Measurements from ENCODE around the gene AKAP1.
A peak's percentile ranks its signal among the peaks of the same experiment; 100 is the strongest.

AKAP1 gene

GRCh38 chr17:57084802-57085447 is at the start of gene AKAP1:
AKAP1 (plus strand) TSS chr17:57085246; CDS start chr17:57105465, 20,219 bp downstream.
- no peak for FAIRE-seq

- FAIRE-seq = peak; percentile 47
Measured at GRCh38 chr17:57035971-57036481, 49.0 kb upstream of the AKAP1 start.

GRCh38 chr17:57037411-57037810 is 47.6 kb upstream of the AKAP1 start:
- no peak for FAIRE-seq

GRCh38 chr17:57038486-57038885 is 46.6 kb upstream of the AKAP1 start:
- FAIRE-seq = no peak

- no peak for FAIRE-seq
Measured at GRCh38 chr17:57040571-57040970, 44.5 kb upstream of the AKAP1 start.

- FAIRE-seq = no peak
Measured at GRCh38 chr17:57043276-57043675, 41.8 kb upstream of the AKAP1 start.

GRCh38 chr17:57044976-57045867 is 39.8 kb upstream of the AKAP1 start:
- FAIRE-seq = no peak

- FAIRE-seq = no peak
Measured at GRCh38 chr17:57045868-57046704, 39.0 kb upstream of the AKAP1 start.

GRCh38 chr17:57046749-57047148 is 38.3 kb upstream of the AKAP1 start:
- FAIRE-seq = no peak

- no peak for FAIRE-seq
Measured at GRCh38 chr17:57048096-57048495, 37.0 kb upstream of the AKAP1 start.

GRCh38 chr17:57050306-57050705 is 34.7 kb upstream of the AKAP1 start:
- FAIRE-seq = no peak

GRCh38 chr17:57051886-57052361 is 33.1 kb upstream of the AKAP1 start:
- no peak for FAIRE-seq

GRCh38 chr17:57062865-57063264 is 22.2 kb upstream of the AKAP1 start:
- FAIRE-seq = no peak

GRCh38 chr17:57067162-57067561 is 17.9 kb upstream of the AKAP1 start:
- no peak for FAIRE-seq

GRCh38 chr17:57067781-57068180 is 17.3 kb upstream of the AKAP1 start:
- FAIRE-seq = no peak

GRCh38 chr17:57068222-57068658 is 16.8 kb upstream of the AKAP1 start:
- no peak for FAIRE-seq

- FAIRE-seq = no peak
Measured at GRCh38 chr17:57068707-57069106, 16.3 kb upstream of the AKAP1 start.

- no peak for FAIRE-seq
Measured at GRCh38 chr17:57071991-57072944, 12.8 kb upstream of the AKAP1 start.

- FAIRE-seq = no peak
Measured at GRCh38 chr17:57073626-57074025, 11.4 kb upstream of the AKAP1 start.

GRCh38 chr17:57075193-57075592 is 9.9 kb upstream of the AKAP1 start:
- no peak for FAIRE-seq

- no peak for FAIRE-seq
Measured at GRCh38 chr17:57075785-57076184, 9.3 kb upstream of the AKAP1 start.

- no peak for FAIRE-seq
Measured at GRCh38 chr17:57077000-57077399, 8.0 kb upstream of the AKAP1 start.
